Measurements from ENCODE around the gene GSX1. TPM values are rescaled to one million over a fixed set of nuclear protein-coding genes. Genes with fewer than 3 reads are reported as not detected.
"Not testable (repeated sequence)": the region's sequence is repeated elsewhere in the genome, so short reads cannot be mapped to it uniquely, and the experiment has no call there.

Gene GSX1
- total RNA-seq, 1 donor from 2014 or later = not detected

GRCh38 chr13:27794368-27794691, 2.0 kb downstream of the GSX1 start:
- no peak for DNase-seq (ENCODE audit: low read depth)

GRCh38 chr13:27794921-27795717, 2.8 kb downstream of the GSX1 start:
- no peak for DNase-seq (ENCODE audit: low read depth)

- no peak for DNase-seq (ENCODE audit: low read depth)
These were observed 3.4 kb downstream of the GSX1 start for GRCh38 chr13:27795718-27796019.

GRCh38 chr13:27796544-27797227, 4.4 kb downstream of the GSX1 start:
- no peak for DNase-seq (ENCODE audit: low read depth)

DNA sequence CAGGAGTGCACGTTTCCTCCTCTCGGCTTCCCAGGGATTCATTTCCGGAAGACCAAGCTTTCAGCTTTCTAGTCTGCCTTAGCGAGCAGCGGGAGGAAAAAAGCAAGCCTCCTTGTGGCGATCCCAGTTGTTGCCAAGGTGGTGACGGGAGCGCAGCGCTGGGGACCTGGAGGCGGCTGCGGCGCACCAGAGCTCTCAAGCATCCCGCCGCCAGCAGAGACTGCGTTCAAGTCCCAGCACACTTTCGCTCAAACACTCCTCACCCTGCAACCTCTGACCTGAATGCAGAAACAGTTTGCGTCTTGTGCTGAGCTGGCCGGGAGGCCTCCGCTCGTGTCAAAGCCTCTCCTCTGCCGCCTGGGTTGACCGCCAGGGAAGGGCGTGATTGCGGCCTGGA, 4.9 kb downstream of the GSX1 start:
- DNase-seq (ENCODE audit: low read depth) = peak; percentile 15

- DNase-seq (ENCODE audit: low read depth) = no peak
These were observed 14.6 kb downstream of the GSX1 start for GRCh38 chr13:27806744-27807387.

DNA sequence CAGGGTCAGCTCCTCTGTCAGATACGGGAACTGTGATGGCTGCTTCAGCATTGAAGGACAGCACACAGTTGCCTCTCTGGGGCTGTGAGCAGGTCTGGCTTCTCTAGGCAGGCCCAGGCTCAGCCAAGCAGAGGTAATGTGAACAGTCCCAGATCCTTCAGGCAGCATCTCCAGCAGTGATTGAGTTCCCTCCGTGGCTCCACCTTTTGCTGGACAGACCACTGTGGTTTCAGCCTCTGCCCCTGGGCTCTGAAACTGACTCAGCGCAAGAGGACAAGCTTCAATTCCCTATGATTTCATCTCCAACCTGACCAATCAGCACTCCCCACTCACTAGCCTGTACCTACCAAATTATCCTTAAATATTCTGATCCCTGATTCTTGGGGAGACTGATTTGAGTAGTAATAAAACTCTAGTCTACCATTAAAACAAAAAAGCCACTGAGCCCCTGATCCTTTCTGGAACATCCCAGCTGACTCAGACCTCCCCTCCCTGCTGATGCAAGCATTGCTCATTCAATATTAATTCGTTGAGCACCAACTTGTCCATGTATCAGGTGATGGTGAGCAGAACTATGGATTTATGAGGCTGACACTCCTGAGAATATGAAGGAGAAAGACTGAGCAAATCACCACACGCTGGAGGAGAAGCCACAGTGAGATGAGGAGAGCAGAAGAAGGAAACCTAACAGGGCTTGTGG, 16.7 kb downstream of the GSX1 start:
- DNase-seq (ENCODE audit: low read depth) = no peak

DNA sequence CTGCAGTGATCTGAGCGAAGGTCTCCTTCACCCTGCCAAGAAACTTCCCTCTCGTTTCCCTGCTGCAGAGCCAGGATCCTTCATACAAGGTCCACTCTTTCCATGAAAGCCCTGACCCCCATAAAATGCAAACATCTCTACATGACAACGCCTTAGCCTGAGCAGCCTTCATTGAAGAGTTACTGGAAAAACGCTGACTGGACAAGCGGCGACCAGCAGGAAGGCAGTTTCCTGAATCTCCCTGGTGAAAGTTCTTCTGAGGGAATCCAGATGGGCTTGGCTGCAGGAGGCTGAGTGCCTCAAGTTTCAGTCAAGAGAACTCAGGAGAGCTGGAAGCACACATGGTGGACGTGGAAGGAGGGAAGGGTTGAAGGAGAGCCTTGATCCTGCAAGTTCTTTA, 17.7 kb downstream of the GSX1 start:
- DNase-seq (ENCODE audit: low read depth) = no peak

GRCh38 chr13:27810461-27810860, 18.2 kb downstream of the GSX1 start:
- DNase-seq (ENCODE audit: low read depth) = no peak

DNA sequence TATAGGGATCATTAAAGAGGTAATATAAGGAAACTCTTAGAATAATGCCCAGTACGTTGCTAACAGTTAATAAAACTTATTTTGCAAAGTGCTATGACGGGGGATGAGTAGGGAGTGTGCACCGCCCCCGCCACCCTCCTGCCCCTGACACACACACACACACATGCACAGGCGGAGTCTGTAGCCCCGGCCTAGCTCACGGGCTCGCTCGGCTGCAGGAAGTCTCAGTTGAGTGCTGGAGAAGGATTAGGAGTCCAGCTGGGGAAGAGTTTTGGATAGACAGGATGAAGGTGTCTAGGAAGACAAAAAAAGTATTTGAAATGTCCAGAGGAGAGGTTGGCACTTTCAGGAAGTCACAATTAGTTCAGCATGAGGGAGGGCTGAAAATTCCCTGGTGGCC, 21.5 kb downstream of the GSX1 start:
- DNase-seq (ENCODE audit: low read depth) = no peak

DNA sequence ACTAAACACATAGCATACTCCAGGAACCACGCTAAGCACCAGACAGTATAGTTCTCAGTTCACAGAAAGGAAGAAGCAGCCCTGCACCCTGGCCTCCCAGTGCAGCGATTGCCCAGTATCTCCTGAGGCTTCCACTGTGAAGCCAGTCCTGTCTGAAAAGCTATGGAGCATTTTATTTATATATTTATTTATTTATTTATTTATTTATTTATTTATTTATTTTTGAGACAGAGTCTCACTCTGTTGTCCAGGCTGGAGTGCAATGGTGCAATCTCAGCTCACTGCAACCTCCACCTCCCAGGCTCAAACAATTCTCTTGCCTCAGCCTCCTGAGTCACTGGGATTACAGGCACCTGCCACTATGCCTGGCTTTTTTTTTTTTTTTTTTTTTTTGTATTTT, 25.5 kb downstream of the GSX1 start:
- DNase-seq (ENCODE audit: low read depth) = not testable (repeated sequence)

GRCh38 chr13:27820524-27821482, 28.5 kb downstream of the GSX1 start:
- DNase-seq (ENCODE audit: low read depth) = no peak

DNA sequence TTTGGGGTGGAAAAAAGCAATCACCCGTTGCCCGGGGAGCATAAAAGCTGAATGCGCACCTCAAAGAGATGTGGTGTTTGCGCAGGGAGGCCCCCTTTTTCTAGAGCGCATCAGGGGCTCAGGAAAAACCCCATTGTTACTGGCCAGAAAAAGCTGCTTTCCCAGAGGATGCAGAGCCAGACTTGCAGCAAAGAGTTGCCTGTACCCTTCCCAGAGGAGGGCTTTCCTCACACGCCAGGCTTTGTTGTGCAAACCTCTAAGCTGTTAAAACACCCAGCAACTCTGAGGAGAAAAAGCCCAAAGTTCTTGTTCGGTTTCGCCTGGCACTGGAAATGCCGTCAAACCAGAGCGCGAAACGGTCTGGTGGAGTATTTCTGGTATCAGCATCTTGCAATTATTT, 29.3 kb downstream of the GSX1 start:
- DNase-seq (ENCODE audit: low read depth) = no peak

- no peak for DNase-seq (ENCODE audit: low read depth)
These were observed 30.1 kb downstream of the GSX1 start for GRCh38 chr13:27822258-27822872.

DNA sequence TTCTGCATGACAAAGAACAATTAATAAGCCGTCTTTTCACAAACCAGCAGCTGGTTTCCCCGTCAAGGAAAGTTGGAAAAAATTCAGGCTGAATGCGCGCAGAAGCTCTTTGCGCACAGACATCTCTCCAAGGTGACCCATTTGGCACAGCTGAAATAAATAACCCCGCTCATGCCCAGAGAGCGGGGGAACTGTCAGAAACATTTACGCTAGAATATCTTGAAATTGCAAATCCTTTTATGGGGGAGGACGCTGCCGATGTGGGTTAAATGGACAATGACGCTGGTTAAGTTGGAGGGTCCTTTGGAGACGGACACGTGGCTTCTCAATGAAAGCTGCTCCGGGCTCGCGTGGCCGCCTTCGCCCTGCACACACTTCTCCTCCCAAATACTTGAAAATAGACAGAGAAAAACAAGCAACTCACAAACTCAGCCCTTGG, 30.6 kb downstream of the GSX1 start:
- no peak for DNase-seq (ENCODE audit: low read depth)

- no peak for DNase-seq (ENCODE audit: low read depth)
These were observed 31.8 kb downstream of the GSX1 start for GRCh38 chr13:27824121-27824520.

GRCh38 chr13:27825072-27825471, 32.8 kb downstream of the GSX1 start:
- no peak for DNase-seq (ENCODE audit: low read depth)

- peak; percentile 81 for DNase-seq (ENCODE audit: low read depth)
These were observed 34.4 kb downstream of the GSX1 start for GRCh38 chr13:27826379-27827353.

GRCh38 chr13:27827646-27828045, 35.4 kb downstream of the GSX1 start:
- DNase-seq (ENCODE audit: low read depth) = no peak
